ENCODE measurements around the gene CCDC97.
"Not testable (repeated sequence)": the region's sequence is repeated elsewhere in the genome, so short reads cannot be mapped to it uniquely, and the experiment has no call there.

CCDC97 gene

DNA sequence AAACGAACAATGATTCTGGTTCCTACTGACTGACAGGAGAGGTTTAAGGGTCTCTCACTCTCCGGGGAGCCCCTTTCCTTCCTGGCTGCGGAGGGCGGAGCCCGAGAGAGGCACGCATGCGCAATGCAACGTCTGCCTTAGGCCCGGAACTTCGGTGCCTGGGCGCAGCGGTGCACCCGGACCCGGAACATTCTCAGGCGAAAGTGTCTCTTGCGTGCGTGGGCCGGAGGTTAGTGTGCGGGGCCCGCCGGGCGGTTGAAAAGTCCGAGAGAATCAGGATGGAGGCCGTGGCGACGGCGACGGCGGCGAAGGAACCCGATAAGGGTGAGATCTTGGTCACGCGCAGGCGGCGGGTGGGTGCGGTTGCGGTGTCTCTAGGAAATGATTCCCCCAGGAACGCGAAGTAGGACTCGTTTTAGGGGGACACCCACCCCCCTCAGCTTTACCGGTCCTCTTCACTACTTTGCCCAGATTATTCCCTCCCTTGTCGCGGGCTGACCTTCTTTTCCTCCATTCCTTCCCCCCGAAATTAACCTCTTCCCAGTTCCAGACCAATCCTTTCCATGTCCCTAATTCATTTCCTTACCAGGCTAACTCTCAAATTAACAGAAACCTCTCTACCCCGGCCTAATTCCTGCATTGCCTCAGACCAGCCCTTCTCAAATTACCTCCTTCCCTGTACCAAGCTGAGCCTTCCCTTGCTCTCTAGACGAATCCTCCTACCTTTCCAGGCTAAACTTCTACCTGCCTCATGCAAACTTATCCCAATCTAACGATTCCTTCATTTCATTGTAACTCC is at the start of gene CCDC97:
CCDC97 (plus strand) TSS at position 140 of the 799 bp plus-strand sequence; CDS start at position 279, 139 bp downstream.
- peak; percentile 91 for DNase-seq (ENCODE audit: low spot score)

DNA sequence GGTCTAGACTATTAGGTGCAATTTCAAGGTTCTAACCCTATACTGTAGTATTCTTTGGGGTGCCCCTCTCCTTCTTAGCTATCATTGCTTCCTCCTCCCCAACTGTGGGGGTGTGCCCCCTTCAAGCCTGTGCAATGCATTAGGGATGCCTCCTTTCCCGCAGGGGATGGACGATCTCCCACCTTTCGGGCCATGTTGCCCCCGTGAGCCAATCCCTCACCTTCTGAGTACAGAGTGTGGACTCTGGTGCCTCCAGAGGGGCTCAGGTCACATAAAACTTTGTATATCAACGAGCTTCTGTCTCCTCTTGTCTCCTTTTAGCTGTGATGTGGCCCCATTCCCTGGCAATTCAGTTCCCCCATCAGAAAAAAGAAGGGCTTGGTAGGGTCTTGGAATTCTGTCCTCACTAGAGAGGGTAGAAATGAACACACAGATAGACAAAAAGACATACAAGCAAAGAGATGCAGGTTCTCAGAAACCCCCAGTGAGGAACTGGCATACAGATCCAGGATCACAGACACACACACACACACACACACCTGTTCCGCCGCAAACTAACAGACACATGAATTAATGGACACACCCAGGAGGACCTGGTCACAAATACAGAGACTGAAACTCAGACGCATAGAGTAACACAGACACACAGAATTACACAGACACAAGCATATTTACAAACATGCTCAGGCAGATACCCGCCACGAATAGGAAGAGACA is 48.3 kb upstream of the CCDC97 start:
- DNase-seq (ENCODE audit: low spot score) = no peak

GRCh38 chr19:41263042-41263849 is 46.7 kb upstream of the CCDC97 start:
- DNase-seq (ENCODE audit: low spot score) = peak; percentile 86

GRCh38 chr19:41263850-41264580 is 46.0 kb upstream of the CCDC97 start, which contains the start of gene HNRNPUL1:
TSS of gene HNRNPUL1 (plus strand) at chr19:41264372. CDS start at chr19:41264504, 132 bp downstream.
- DNase-seq (ENCODE audit: low spot score) = peak; percentile 100

DNA sequence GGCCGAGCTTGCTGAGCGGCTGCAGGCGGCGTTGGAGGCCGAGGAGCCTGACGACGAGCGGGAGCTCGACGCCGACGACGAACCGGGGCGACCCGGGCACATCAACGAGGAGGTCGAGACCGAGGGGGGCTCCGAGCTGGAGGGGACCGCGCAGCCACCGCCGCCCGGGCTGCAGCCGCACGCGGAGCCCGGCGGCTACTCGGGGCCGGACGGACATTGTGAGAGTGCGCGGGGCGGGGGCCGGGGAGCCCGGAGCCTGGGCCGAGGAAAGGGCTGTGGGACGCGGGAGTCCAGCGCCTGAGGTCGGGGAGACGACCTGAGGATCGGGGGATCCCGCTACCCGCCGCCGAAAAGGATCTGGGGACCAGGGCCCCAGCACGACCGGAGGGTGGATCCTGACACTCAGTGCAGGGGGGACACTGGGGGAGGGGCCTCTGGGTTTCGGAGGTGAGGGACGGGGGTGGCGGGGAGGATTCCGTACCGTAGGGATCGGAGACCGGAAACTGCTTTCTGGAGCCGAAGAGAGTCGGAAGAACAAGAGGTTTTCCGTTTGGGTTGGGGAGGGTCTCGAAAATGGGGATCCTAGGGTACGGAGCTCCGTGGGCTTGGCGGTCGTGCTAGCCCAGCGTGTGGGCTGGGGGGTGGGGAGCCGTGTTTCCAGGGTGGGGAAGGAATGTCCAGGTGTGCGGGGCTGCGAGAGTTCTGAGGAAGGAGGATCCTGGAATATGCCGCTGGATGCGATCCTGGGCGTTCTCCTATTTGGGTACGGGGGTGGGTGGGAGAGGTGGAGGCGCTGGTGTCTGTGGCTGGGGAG is 45.2 kb upstream of the CCDC97 start:
- DNase-seq (ENCODE audit: low spot score) = peak; percentile 44

- no peak for DNase-seq (ENCODE audit: low spot score)
Observed at GRCh38 chr19:41265395-41266153, 44.4 kb upstream of the CCDC97 start.

- no peak for DNase-seq (ENCODE audit: low spot score)
Observed at GRCh38 chr19:41269055-41269454, 40.9 kb upstream of the CCDC97 start.

GRCh38 chr19:41269571-41269970 is 40.4 kb upstream of the CCDC97 start:
- no peak for DNase-seq (ENCODE audit: low spot score)

DNA sequence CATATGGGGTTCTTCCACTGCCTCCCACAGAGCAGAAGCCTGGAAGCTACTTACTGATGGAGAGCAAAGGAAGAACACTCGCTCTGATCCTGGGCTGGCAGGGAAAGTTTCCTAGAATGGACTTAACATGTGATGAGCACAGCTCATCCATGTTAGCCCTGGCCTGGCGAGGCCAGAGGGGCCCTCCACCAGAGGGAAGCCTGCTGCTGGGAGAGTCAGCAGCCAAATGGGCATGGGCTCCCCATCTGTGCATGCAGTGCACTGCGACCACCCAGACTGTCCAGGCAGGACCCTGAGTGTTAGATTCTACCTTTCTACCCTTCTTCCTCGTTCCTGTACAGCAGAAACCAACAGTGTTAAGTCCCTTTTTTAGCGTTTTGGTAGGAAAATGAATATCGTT is 36.9 kb upstream of the CCDC97 start:
- DNase-seq (ENCODE audit: low spot score) = no peak

- no peak for DNase-seq (ENCODE audit: low spot score)
Observed at GRCh38 chr19:41274802-41275201, 35.2 kb upstream of the CCDC97 start.

- DNase-seq (ENCODE audit: low spot score) = no peak
Observed at GRCh38 chr19:41276231-41276630, 33.7 kb upstream of the CCDC97 start.

- DNase-seq (ENCODE audit: low spot score) = no peak
Observed at GRCh38 chr19:41278478-41278877, 31.5 kb upstream of the CCDC97 start.

DNA sequence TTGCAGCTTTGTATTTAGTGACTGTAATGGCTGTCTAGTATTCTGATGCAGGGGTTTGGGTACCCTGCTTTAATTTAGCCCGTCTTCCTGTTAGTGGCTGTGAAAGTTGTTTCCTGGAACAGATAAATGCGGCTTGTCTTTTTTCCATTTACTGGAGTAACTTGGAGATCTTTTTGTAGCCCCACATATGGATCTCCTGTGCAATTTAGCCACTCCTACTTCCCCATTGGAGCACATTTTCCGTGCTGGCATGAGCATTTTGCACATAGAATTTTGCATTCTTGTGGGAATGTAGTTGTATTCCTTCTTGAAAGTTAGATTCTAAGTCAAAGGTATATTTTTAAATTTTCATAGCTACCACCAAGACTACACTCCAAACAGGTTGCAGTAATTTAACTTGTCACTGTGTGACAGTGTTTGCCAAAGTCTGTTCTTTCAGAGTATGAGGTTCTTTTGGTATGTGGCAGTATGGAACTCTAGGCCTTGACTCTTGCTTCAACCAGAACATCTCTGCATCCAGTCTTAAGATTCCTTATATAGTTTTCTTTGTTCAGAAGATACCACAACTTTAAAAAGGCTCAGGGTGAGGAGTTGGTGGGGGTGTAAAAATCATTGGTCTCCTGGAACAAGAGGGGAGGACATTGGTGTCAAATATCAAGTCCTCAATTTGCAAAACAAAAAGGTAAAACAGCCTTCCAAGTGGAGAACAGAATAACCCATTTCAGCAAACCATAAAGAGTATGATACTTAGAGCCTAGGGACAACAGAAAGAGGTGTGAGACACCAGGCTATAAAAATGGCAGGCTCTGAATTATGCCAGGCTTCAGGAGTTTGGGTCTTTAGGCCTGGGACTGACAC is 21.1 kb upstream of the CCDC97 start:
- no peak for DNase-seq (ENCODE audit: low spot score)

DNA sequence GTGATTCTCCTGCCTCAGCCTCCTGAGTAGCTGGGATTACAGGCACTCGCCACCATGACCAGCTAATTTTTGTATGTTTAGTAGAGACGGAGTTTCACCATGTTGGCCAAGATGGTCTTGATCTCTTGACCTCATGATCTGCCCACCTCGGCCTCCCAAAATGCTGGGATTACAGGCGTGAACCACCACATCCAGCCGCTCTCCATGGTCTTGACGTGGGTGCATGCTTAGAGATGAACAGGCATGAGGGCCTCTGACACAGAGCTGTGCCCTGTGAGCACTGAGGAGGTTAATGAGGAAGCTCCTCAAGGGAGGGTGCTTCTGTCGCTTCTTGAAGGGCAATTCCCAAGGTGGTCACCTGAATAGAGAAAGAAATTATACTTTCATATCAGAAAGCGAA is 20.2 kb upstream of the CCDC97 start:
- not testable (repeated sequence) for DNase-seq (ENCODE audit: low spot score)

DNA sequence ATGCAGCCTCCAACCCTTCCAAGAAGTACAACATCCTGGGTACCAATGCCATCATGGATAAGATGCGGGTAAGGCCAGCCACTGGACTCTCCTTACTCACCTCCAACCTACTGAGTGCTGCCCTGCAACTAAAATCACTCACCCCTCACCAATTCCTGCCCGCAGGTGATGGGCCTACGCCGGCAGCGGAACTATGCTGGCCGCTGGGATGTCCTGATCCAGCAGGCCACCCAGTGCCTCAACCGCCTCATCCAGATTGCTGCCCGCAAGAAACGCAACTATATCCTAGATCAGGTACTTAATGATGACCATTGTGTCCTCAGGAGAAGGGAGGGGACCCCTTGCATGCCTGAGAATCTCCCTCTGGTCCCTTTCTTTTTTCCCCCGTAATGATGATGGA is 15.6 kb upstream of the CCDC97 start:
- DNase-seq (ENCODE audit: low spot score) = no peak

DNA sequence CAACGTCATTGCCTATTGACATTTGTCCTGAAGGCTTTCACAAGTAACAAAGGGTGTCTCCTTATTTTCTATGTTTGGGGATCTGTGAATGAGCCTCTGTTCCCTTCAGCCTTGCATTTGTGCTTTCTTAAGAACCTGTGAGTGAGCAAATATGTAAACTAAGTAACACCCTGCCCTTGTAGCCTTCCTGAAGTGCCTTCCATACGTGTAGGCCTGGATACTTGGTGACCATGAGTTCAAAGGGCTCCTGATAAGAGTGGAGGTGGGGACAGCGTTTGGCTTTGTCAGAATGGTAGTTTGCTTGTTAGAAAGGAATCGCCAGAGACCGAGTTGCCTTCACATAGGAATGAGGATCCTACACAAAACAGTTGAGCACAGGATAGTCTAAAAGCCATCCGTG is 14.5 kb upstream of the CCDC97 start:
- DNase-seq (ENCODE audit: low spot score) = no peak

- no peak for DNase-seq (ENCODE audit: low spot score)
Observed at GRCh38 chr19:41296433-41296871, 13.5 kb upstream of the CCDC97 start.

DNA sequence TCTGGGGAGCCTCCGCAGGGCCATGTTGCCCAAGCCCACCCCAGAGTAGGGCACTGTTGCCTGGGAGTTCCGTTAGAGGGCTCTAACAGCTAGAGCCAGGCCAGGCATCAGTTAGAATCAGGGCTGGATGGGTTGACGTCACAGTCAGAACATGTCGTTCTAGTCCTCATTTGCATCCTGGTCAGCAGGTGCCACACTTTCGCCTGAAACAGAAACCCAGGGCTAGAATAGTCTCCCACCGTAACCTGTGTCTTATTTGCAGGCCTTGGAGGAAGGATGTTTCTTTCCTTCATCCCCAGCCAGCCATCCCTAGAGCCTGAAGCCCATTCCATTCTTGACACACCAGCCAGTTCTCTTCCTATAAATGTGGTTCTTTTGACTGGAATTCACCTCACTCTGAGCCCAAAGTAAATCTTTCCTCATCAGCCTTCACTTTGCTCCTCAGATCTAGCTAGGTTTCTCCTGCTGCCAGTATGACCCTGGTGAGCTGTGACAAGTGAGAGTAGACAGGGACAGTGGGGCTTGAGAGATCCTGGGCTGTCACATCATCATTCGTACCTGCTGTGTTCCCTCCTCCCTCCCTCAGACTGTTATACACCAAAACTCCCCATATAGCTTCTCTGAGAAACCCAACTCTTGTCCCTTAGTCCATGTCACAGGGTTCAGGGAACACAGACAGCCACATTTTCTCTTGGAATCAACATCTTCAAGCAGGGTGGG is 12.2 kb upstream of the CCDC97 start:
- peak; percentile 46 for DNase-seq (ENCODE audit: low spot score)

Data from CD4-positive, alpha-beta T cell treated with Interleukin-2 at 100 ng/mL for 4 hours (primary cell).